SK-N-DZ (cell line): ENCODE results near the gene CARD19. TPM values are rescaled to one million over a fixed set of nuclear protein-coding genes. Genes with fewer than 3 reads are reported as not detected.

Source experiments
- DNase-seq: peaks from one replicate; pipeline ENCODE4 v3.0.0-alpha.2; 2015; ENCODE audit warnings: low spot score
- polyA plus RNA-seq, 2 experiments: library from polyadenylated mRNA; depleted of rRNA; stranded (reverse); fragments of >200 nt; gene quantifications; 2 replicates each; pipeline ENCODE4 v1.2.3, GENCODE V29; 2014

The CARD19 gene, protein sequence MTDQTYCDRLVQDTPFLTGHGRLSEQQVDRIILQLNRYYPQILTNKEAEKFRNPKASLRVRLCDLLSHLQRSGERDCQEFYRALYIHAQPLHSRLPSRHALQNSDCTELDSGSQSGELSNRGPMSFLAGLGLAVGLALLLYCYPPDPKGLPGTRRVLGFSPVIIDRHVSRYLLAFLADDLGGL
- polyA plus RNA-seq (2014; cell fraction: cytosol; rRNA removed) = 16.7 and 29.0 TPM in 2 replicates
- 28.9 and 39.7 TPM in 2 replicates for polyA plus RNA-seq (2014; cell fraction: nucleus; rRNA removed)

DNA sequence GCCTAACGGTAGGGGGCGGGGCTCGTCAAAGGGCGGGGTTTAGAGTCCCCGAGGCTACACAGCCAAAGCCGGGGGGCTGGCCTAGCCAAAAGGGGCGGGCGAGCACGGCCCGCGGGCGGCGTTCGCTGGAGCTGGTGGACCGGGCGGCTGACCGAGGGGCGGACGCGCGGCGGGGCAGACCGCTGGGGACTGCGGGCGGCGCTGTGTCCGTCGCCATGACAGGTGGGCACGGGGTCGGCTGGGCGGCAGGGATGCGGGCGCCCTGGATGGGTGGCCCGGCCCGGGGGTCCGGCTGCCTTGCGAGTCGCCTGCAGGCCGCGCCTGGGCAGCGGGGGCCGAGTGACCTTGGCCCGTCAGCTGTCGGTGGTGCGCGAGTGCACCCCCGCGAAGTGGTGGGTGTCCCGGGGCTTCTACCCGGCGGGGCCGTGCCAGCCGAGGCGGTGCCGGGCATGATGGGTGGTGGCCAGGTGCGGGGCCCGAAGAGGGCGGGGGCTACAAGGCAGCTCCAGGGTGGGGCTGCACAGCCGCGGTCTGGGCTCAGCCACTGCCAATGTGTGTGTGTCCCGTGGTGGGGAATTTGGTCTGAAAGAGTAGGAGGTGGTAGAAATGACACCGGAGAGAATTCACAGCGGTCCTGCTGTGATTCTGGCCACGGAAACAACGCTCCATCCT is at the start of gene CARD19:
CARD19 (plus strand) TSS at position 87 of the 672 bp plus-strand sequence; CDS start at position 216, 129 bp downstream.
- DNase-seq = no peak

DNA sequence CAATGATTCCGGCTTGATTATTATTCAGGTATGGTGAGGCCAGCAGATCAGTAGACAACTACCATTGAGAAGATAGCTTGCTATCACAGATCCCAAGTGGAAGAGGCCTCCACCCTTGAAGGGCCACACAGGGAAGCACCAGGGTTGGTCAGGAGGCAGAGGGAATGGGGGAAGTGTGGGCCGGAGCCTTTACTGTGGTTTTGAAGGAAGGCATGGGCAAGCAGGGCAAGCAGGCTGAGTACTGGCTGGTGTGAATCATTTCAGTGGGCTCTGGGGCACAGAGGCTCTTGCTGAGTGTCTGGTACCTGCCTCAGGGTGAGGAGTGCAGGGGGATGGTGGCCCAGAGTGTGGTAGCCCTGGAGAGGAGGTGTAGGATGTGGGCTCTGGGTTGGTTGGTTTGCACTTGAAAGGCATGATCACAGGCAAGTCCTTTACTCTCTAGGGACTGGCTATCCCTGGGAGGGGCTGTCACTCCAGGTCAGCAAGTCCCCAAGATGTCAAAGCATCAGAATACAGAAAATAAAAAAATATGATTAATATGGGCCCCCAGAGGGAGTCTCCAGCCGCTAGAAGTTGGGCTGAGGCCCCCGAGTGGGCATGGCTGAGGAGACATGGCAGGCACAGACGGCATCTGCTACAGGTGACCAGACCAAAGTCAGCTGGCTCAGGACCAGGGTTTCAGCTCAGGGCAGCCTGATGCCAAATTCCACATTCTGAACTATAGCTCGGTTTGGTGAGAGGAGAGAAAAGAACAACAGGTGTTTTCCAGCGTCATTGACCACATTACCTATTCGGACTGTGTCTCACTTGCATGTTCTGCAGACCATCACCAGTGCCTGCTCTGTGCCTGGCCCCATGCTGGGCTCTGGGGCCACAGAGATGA is 47.2 kb upstream of the CARD19 start:
- DNase-seq = no peak

DNA sequence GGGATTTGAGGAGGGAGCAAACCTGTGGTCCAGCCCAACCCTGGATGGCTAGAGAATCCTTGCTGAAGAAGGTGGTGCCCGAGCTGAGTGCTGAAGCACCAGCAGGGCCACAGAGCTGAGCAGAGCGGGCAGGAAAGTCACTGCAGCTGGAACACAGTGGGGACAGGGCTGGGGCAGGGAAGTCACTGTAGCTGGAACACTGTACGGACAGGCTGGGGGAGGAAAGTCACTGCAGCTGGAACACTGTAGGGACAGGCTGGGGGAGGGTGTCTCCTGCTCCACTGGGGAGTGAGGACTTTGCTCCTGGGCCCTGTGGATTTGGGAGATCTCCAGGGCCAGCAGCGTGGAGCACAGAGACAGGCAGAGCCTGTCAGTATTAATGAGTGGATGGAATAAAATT is 46.5 kb upstream of the CARD19 start:
- DNase-seq = no peak

DNA sequence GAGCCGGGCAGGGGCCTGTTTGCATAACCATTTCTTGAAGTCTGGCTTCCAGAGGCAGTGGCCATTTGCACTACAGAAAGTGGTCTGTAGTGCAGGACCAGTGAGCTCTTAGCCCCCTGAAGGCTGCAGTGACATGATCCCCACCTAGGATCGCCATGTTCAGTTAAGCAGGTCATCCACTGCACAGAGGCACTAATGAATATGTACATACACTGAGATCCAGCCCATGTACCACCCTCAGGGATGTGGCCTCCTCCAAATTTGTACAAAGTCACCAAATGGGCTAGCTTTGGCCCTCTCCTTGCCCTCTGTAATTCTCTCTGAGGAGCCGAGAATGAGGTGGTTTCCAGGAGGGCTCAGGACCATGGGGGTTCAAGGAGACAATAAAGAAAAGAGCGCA is 45.8 kb upstream of the CARD19 start:
- DNase-seq = no peak

DNA sequence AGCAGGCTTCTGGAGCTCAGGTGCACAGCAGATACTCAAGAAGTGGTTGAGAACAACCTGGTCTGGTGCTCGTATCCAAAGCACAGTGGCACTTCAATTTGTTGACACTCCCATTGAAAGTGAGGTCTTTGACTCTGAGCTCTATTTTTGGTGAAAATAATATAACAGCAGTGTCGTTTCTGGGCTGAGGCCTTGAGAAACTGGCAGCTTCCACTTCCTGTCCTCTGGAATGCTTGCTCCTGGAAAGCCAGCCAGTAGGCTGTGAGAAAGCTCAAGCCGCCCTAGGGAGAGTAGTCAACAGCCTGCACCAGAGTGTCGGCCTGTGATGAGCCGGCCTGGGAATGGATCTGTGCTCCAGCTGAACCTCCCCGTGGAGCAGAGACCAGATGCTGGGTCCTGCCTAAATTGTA is 44.3 kb upstream of the CARD19 start:
- DNase-seq = no peak

DNA sequence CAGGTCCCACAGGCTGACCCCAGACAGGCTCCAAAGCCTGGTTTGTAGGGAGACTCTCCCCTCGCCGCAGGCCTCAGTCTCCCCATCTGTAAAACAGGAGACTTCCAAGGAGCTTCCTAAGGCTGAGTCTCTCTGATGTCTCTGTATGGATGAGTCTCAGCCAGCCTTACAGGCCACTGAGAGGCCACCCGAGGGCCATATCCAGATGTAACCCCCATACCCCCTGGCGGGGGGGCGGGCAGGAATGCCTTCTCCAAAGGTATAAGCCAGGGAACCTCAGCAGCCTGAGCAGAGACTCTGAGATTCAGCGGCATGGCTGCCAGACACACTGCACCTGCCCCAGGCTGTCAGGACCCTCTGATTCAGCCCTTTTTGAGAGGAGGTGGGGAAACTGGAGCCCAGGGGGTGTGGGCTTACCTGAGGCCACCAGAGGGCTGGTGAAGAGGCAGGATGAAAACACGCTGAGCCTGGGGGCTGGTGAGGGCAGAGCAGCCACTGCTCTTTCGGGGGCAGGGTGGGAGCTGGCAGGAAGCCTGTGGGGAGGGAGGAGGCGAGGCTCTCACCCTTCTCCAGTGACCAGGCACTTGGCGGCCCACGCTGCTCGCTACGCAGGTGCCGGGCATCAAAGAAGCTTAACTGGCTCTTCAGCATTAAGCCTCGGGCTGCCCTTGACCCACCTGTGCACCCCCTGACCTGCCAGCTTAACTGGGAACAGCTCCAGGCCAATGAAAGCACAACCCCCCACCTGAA is 43.1 kb upstream of the CARD19 start:
- DNase-seq = no peak

DNA sequence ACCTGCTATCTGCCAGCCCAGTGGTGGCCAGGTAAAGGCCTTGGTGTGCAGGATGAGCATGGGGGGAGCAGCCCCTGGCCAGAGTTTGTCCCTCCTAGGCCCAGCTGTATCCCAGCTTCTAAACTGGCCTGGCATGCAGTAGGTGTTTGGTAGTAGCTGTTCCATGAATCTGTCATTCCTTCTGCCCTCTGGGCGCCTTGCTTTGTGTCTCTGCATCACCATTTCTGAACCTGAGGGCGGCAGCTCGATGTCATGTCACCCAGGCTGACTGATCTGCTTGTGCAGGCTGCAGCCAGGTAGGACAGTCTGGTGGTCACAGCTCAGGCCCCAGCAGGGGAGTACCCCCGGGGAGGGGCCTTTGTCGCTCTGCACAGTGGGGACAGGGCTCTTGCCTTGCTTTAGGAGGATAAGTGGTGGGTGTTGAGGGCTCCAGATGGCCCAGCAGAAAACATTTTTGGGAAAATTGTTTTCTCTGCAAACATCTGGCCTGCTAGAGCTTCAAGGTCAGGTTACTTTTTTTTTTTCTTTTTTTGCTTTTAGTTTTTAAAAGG is 42.2 kb upstream of the CARD19 start:
- DNase-seq = no peak

DNA sequence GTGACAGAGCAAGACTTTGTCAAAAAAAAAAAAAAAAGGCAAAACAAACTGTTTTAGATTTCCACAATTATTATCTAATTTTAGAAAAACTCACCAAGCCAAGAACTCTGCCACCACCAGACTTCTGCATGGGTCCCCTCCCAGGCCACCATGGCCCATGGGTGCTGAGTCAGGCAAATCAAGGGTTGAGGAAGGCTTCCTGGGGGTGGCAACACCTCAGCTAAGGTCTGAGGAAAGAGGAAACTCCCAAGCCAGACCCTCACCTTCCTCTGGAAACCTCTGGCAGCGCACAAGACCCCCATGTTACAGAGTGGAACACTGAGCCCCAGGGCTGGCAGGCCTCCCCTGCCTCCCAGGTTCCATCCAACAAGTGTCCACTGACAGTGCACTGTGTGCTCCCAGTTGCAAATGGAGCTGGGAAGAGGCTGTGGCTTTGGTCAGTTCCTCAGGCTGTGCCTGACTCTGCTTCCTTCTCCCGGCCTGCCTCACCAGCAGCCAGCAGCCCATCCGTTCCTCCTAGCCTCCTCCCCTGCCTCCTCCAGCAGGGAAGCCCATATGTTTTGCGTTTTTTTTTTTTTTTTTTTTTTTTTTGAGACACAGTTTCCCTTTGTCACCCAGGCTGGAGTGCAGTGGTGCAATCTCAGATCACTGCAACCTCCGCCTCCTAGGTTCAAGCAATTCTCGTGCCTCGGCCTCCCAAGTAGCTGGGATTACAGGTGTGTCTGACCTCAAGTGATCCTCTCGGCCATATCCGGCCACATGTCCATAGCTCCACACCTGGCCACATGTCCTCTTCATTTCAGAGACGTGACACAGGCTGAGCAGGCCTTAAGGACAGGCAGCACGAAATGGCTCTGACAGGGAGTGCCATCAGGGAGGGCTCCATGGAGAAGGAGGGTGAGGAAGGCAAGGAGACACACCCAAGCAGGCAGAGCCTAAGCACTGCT is 41.0 kb upstream of the CARD19 start:
- no peak for DNase-seq

DNA sequence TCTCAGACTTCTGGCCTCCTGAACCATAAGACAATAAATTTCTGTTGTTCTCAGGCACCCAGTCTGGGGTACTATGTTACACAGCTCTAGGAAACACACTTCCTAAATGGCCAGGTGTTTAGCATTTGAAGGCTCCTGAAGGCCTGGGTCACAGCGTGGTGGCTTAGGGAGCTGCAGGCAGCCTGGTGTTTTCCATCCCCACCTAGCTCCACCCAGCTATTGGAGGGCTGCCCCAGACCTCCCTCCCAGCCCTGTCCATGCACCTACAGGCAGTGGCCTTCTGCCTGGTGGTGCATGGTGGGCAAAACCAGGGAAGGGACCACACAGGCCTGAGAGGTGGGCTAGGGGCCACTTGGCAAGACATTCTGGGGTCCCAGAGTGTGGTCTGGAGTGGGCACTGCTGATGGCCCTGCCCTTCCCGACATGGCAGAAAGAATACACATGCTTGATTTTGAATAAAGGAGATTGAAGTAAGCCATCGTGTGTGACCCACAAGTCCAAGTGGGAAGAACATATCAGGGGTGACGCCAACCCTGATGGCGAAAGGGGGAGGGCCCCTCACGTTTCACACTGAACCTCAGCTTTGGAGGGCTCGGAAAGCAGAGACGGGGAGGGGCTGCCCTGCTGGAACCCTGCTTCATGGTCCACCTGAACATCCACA is 38.8 kb upstream of the CARD19 start:
- DNase-seq = no peak

DNA sequence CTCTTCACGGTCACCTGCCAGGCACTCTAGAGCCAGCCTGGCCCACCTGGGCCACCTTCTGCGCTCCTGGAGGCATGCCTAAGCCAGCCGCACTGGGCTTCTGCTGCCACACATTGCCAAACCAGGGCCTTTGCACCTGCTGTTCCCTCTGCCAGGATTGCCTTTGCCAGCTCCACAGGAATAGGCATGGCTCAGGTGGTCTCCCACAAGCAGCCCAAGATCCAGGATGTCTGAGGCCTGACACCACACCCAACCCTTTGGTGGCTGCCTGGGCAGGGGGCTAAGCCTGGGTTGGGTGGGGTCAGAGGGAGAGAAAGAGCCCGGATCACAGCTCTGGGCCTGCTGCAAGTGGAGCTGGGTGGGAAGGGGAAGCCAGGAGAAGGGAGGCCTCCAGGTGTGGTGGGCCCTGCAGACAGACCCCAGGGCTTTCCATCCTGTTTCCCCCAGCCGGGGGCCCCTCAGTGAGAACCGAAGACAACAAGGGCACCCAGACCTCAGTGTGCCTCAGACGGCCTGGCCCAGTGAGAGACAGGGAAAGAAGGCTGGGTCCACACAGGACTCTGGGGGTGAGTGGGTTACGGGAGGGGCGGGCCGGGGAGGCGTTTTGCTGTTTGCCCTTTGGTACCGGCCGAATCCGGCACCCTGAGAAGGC is 38.2 kb upstream of the CARD19 start:
- DNase-seq = no peak

DNA sequence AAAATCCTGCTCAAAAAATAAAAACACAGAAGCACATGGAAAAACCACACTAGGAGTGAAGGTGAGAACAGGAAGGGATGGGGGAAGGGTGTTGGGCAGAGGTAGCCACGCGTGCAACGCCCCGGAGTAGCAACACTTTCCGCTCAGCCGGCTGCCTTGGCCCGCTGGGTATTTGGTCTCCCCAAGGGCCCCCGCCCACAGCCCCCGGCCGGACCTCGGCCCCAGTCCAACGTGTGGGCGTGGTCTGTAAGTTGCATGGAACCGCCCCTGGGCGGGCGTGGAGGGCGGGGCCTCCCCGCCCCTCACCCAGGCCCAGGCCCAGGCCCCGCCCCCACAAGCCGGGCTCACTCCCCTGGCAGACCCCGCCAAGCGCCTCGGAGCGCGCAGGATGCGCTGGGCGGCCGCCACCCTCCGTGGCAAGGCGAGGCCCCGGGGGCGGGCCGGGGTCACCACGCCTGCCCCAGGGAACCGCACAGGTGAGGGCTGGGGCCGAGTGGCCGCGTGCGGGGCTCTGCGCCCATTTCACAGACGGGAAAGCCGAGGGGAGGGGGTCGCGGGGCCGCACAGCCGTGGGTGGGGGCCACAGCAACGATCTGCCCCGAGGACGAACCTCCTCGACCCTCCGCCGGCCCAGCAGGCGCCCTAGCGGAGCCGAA is 37.5 kb upstream of the CARD19 start, which contains the start of gene SUSD3:
SUSD3 (plus strand) TSS at position 347 of the 656 bp plus-strand sequence; CDS start at position 389, 42 bp downstream.
- no peak for DNase-seq

DNA sequence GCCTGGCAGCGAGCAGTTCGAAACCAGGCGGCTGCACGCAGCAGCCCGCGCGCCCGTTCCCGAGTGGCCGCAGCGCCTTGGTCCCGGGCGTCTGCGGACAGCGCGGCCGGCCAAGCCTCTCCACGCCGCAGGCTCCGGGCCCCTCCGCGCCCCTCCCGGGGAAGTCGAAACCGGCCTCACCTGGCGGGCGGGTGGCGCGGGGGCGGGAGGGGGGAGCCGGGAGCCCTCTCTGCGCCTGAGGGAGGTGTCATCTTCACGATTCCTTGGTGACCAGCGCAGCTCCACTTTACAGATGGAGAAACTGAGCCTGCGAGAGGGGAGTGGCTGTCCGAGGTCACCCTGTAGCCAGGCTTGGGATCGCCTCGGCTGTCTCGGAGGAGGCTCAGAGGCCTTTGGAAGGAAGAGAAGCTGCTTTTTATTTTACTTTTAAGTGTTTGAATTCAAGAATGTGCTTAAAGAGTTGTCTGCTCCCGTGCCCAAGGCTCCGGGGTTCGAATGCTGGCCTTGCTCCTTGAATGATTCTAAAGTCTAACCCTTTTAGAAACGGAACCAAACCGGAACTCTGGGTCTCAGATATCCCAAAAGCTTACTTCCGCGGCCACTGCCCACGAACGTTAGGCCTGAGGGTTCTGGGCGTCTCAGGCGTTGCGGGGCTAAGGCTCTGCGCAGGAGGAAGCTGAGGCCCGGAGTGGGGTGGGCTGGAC is 36.9 kb upstream of the CARD19 start:
- DNase-seq = no peak

DNA sequence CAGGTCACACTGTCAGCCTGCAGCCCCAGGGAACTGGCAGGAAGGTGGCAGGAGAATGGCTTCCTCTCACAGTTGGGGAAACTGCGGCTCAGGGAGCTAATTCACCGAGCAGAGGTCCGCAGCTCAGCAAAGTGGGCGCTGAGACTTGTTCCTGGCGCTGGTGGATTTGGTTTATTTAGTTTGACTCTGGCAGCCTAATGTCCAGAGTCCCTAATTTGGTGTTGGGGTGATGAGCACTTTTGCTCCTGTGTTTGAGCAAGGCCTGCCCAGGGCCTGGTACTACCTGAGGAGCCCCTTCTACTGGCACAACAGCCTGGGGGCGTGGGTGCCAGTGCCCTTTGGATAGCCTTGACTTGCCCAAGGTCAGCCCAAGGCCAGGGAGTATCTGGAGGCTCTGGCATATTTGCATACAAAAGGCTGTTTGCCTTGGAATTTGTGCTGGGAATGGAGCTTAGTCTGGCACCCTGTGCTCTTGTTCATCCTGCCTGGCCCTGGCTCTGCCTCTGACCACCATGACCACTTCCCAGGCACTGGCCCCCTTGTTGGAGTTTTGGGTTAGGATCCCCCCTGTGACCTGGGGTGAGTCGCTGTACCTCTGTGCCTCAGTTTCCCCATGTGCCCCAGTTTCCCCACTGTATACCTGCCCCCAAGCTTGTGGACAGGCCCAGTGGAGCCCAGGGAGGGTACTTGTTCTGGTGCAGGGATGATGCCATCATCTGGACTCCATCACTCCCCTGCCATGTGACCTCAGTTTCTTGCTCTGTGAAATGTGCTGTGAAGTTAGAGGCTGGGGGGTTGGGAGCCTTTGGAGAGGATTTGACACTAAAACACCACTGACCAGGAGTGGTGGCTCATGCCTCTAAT is 36.1 kb upstream of the CARD19 start:
- DNase-seq = no peak

DNA sequence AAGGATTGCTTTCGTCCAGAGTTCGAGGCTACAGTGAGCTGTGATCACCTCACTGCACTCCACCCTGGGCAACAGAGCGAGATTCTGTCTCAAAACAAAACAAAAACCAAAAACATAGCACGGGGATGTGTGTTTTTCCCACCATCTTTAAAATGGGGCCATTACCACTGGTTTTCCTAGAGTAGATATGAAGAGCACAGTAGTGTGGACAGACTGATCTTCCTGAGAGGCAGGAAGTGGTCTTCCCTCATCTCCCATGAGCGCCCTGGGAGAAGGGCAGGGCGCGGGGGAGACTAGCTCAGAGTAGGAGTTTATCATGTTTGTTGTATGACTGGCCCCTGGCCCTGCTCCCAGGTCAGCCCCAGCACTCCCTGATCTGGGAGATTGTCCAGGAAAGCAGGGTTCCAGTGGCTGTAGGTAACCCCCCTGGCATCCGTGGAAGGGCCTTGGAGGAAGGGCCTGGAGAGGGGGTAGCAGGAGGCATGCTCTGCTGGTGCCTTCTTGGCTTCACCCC is 35.2 kb upstream of the CARD19 start:
- DNase-seq = no peak

DNA sequence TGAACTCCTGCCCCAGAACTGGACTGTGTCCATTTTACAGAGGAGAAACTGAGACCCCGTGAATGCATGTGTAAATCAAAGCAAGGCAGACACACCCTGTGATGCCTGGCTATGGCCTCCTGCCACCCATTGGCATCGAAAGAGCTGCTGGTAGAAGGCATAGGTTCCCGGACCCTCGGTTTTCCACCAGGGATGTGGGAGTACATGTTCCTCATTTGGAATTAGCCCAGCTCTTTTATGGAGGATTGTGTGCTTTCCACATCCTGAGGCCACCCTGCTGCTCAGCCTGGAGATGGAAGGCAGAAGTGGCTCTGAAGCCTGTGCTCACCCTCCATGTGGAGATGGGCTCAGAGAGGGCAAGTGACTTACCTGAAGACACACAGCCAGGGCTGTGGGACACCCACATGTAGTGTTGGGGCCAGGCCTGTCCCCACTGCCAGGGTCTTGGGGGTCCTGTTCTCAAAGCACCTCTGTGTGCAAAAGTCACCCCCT is 34.7 kb upstream of the CARD19 start:
- DNase-seq = no peak
